ENCODE measurements around the gene OTUD3. TPM values are rescaled to one million over a fixed set of nuclear protein-coding genes. Genes with fewer than 3 reads are reported as not detected.
A peak's percentile ranks its signal among the peaks of the same experiment; 100 is the strongest.
"Not testable (repeated sequence)": the region's sequence is repeated elsewhere in the genome, so short reads cannot be mapped to it uniquely, and the experiment has no call there.

OTUD3 gene
- total RNA-seq, 1 experiment from 2014 or later = 51.1 TPM

- no peaks in the 10 kb centered on the region for H3K9me3 ChIP-seq (replicated peaks)
- no peak overlapping the region for H3K27ac ChIP-seq
- H3K36me3 ChIP-seq = peaks cover 10% of the 10 kb centered on the region
- H3K27me3 ChIP-seq = no peaks in the 10 kb centered on the region
- DNase-seq = no peak
- peaks cover 8% of the 10 kb centered on the region for H3K4me1 ChIP-seq
- H3K4me3 ChIP-seq = no peak overlapping the region
Observed at GRCh38 chr1:19879661-19880060, 2.5 kb upstream of the OTUD3 start.

- H3K36me3 ChIP-seq = peaks cover 21% of the 10 kb centered on the region
- peaks cover 11% of the 10 kb centered on the region for H3K4me1 ChIP-seq
- H3K9me3 ChIP-seq (replicated peaks); DNase-seq; H3K4me3 ChIP-seq; H3K27me3 ChIP-seq; H3K27ac ChIP-seq: not testable (repeated sequence)
Observed at GRCh38 chr1:19880841-19881240, 1.4 kb upstream of the OTUD3 start.

GRCh38 chr1:19884312-19884711 is 2.1 kb downstream of the OTUD3 start:
- peak overlapping the region; percentile 91; the same call in 1 of the 2 replicates for H3K4me3 ChIP-seq
- peaks cover 11% of the 10 kb centered on the region for H3K4me1 ChIP-seq
- no peaks in the 10 kb centered on the region for H3K27me3 ChIP-seq
- H3K36me3 ChIP-seq = peaks cover 36% of the 10 kb centered on the region
- DNase-seq = no peak
- no peaks in the 10 kb centered on the region for H3K9me3 ChIP-seq (replicated peaks)
- H3K27ac ChIP-seq = no peak overlapping the region

GRCh38 chr1:19885821-19886220 is 3.6 kb downstream of the OTUD3 start:
- DNase-seq = no peak
- Histone ChIP-seq H3K4me3 (no peak overlapping the region), H3K4me1 (peaks cover 11% of the 10 kb centered on the region), H3K27me3 (no peaks in the 10 kb centered on the region), H3K9me3 (replicated peaks) (no peaks in the 10 kb centered on the region), H3K27ac (no peak overlapping the region), H3K36me3 (peaks cover 42% of the 10 kb centered on the region)

GRCh38 chr1:19888112-19888511 is 5.9 kb downstream of the OTUD3 start:
- Histone ChIP-seq H3K27me3 (no peaks in the 10 kb centered on the region), H3K27ac (no peak overlapping the region), H3K36me3 (peaks cover 64% of the 10 kb centered on the region), H3K4me3 (no peak overlapping the region), H3K4me1 (peaks cover 11% of the 10 kb centered on the region), H3K9me3 (replicated peaks) (no peaks in the 10 kb centered on the region)
- DNase-seq = no peak

GRCh38 chr1:19889656-19890055 is 7.5 kb downstream of the OTUD3 start:
- peaks cover 3% of the 10 kb centered on the region; the same call in 1 of the 2 replicates for H3K4me1 ChIP-seq
- no peak for DNase-seq
- no peaks in the 10 kb centered on the region for H3K27me3 ChIP-seq
- no peaks in the 10 kb centered on the region for H3K9me3 ChIP-seq (replicated peaks)
- H3K27ac ChIP-seq = no peak overlapping the region
- no peak overlapping the region for H3K4me3 ChIP-seq
- peaks cover 69% of the 10 kb centered on the region for H3K36me3 ChIP-seq

- H3K27me3 ChIP-seq = no peaks in the 10 kb centered on the region
- no peaks in the 10 kb centered on the region for H3K9me3 ChIP-seq (replicated peaks)
- no peak overlapping the region for H3K27ac ChIP-seq
- DNase-seq = no peak
- peaks cover 77% of the 10 kb centered on the region for H3K36me3 ChIP-seq
- no peak overlapping the region for H3K4me3 ChIP-seq
- no peaks in the 10 kb centered on the region for H3K4me1 ChIP-seq
Observed at GRCh38 chr1:19892129-19892528, 9.9 kb downstream of the OTUD3 start.

GRCh38 chr1:19892628-19893168 is 10.5 kb downstream of the OTUD3 start:
- Histone ChIP-seq H3K27me3 (no peaks in the 10 kb centered on the region), H3K4me1 (no peaks in the 10 kb centered on the region), H3K27ac (no peak overlapping the region), H3K4me3 (no peak overlapping the region), H3K36me3 (peaks cover 78% of the 10 kb centered on the region), H3K9me3 (replicated peaks) (no peaks in the 10 kb centered on the region)
- no peak for DNase-seq

- Histone ChIP-seq H3K36me3 (peaks cover 80% of the 10 kb centered on the region), H3K4me3 (no peak overlapping the region)
Observed at GRCh38 chr1:19893687-19894086, 11.5 kb downstream of the OTUD3 start.

GRCh38 chr1:19894218-19894617 is 12.0 kb downstream of the OTUD3 start:
- Histone ChIP-seq H3K9me3 (replicated peaks) (no peaks in the 10 kb centered on the region), H3K4me1 (no peaks in the 10 kb centered on the region), H3K27me3 (no peaks in the 10 kb centered on the region), H3K27ac (no peak overlapping the region), H3K36me3 (peaks cover 86% of the 10 kb centered on the region), H3K4me3 (no peak overlapping the region)
- DNase-seq = no peak

More at GRCh38 chr1:19893687-19894086, 11.5 kb downstream of the OTUD3 start:
- no peak for DNase-seq
- no peaks in the 10 kb centered on the region for H3K27me3 ChIP-seq
- H3K9me3 ChIP-seq (replicated peaks) = no peaks in the 10 kb centered on the region
- no peak overlapping the region for H3K27ac ChIP-seq
- no peaks in the 10 kb centered on the region for H3K4me1 ChIP-seq

- no peak for DNase-seq
- no peaks in the 10 kb centered on the region for H3K27me3 ChIP-seq
- H3K4me3 ChIP-seq = no peak overlapping the region
- no peaks in the 10 kb centered on the region for H3K9me3 ChIP-seq (replicated peaks)
- H3K36me3 ChIP-seq = peaks cover 91% of the 10 kb centered on the region
- no peak overlapping the region for H3K27ac ChIP-seq
- no peaks in the 10 kb centered on the region for H3K4me1 ChIP-seq
Observed at GRCh38 chr1:19901653-19902052, 19.5 kb downstream of the OTUD3 start.

- Histone ChIP-seq H3K9me3 (replicated peaks) (no peaks in the 10 kb centered on the region), H3K4me1 (no peaks in the 10 kb centered on the region), H3K4me3 (no peak overlapping the region), H3K27me3 (no peaks in the 10 kb centered on the region), H3K36me3 (peaks cover 93% of the 10 kb centered on the region), H3K27ac (no peak overlapping the region)
- no peak for DNase-seq
Observed at GRCh38 chr1:19903621-19904020, 21.4 kb downstream of the OTUD3 start.

- DNase-seq = no peak
- no peaks in the 10 kb centered on the region for H3K27me3 ChIP-seq
- no peaks in the 10 kb centered on the region for H3K4me1 ChIP-seq
- peaks cover 91% of the 10 kb centered on the region for H3K36me3 ChIP-seq
- H3K27ac ChIP-seq = no peak overlapping the region
- H3K4me3 ChIP-seq = no peak overlapping the region
- H3K9me3 ChIP-seq (replicated peaks) = no peaks in the 10 kb centered on the region
Observed at GRCh38 chr1:19907456-19907855, 25.3 kb downstream of the OTUD3 start.

- no peak overlapping the region for H3K4me3 ChIP-seq
- no peak overlapping the region for H3K27ac ChIP-seq
- no peak for DNase-seq
- no peaks in the 10 kb centered on the region for H3K9me3 ChIP-seq (replicated peaks)
- H3K36me3 ChIP-seq = peaks cover 98% of the 10 kb centered on the region
- no peaks in the 10 kb centered on the region for H3K4me1 ChIP-seq
- H3K27me3 ChIP-seq = no peaks in the 10 kb centered on the region
Observed at GRCh38 chr1:19909392-19909791, 27.2 kb downstream of the OTUD3 start.

- H3K27ac ChIP-seq = no peak overlapping the region
- H3K36me3 ChIP-seq = peaks cover 93% of the 10 kb centered on the region
- no peak overlapping the region for H3K4me3 ChIP-seq
- H3K9me3 ChIP-seq (replicated peaks) = no peaks in the 10 kb centered on the region
- H3K4me1 ChIP-seq = no peaks in the 10 kb centered on the region
- DNase-seq = no peak
- H3K27me3 ChIP-seq = no peaks in the 10 kb centered on the region
Observed at GRCh38 chr1:19909971-19910370, 27.8 kb downstream of the OTUD3 start.

- no peak overlapping the region for H3K27ac ChIP-seq
- H3K27me3 ChIP-seq = no peaks in the 10 kb centered on the region
- H3K4me1 ChIP-seq = no peaks in the 10 kb centered on the region
- no peaks in the 10 kb centered on the region for H3K9me3 ChIP-seq (replicated peaks)
- no peak overlapping the region for H3K4me3 ChIP-seq
- DNase-seq = no peak
- H3K36me3 ChIP-seq = peaks cover 86% of the 10 kb centered on the region
Observed at GRCh38 chr1:19910650-19911049, 28.5 kb downstream of the OTUD3 start.
